HepG2 (cell line): ENCODE measurements around the gene TFEC.

Experiments used
- CREM ChIP-seq, 2 experiments: sonication (generic) in 1 of 2; formaldehyde crosslinking in 1 of 2; IDR thresholded peaks; 2 replicates each; pipeline versions ENCODE4 v1.4.0 to v1.6.1; 2016 to 2020; ENCODE audit warnings: antibody characterized with exemption in 1 of 2, mild to moderate bottlenecking in 1 of 2, missing genetic modification reagents in 1 of 2
- EP300 ChIP-seq, 3 experiments: sonication (generic) in 1 of 3; formaldehyde crosslinking in 1 of 3; IDR thresholded peaks; 2 replicates each; pipeline versions ENCODE4 v1.5.1 to v1.6.1; 2011 to 2020; ENCODE audit warnings: low read depth in 2 of 3, low read length in 2 of 3, borderline replicate concordance in 1 of 3, improper control_type of control experiment in 1 of 3, mild to moderate bottlenecking in 1 of 3, missing genetic modification reagents in 1 of 3, moderate library complexity in 1 of 3
- REST ChIP-seq, 2 experiments: IDR thresholded peaks; 2 replicates each; pipeline ENCODE4 v1.6.1; 2011 to 2012; ENCODE audit warnings: low read length in 2 of 2, borderline replicate concordance in 1 of 2, low read depth in 1 of 2, mild to moderate bottlenecking in 1 of 2, moderate library complexity in 1 of 2
- XRCC5 ChIP-seq: fragments of 200-400 bp; formaldehyde crosslinking; optimal IDR thresholded peaks from 2 replicates; pipeline ENCODE3; 2017; ENCODE audit warnings: mild to moderate bottlenecking, low read length

GRCh38 chr7:115975766-115976165, 54.8 kb downstream of the TFEC start:
- TF ChIP-seq CREM (IDR thresholded peaks at IDR 0.05) (no peak), CREM (CRISPR knock-in tag; IDR thresholded peaks at IDR 0.05) (no peak), REST (IDR thresholded peaks at IDR 0.05; ENCODE audit: borderline replicate concordance in 1 of 2, low read depth in 1 of 2, low read length in 2 of 2) (no peak), EP300 (IDR thresholded peaks at IDR 0.05; ENCODE audit: low read depth in 2 of 2, low read length in 2 of 2) (no peak), EP300 (CRISPR knock-in tag; IDR thresholded peaks at IDR 0.05; ENCODE audit: borderline replicate concordance) (no peak), XRCC5 (no peak)
